IgD-negative memory B cell (primary cell): Measurements from ENCODE around the gene TMEM161B. TPM values are rescaled to one million over a fixed set of nuclear protein-coding genes. Genes with fewer than 3 reads are reported as not detected.
"Not testable (repeated sequence)": the region's sequence is repeated elsewhere in the genome, so short reads cannot be mapped to it uniquely, and the experiment has no call there.

Experiments used
- H3K27ac Mint-ChIP-seq, 3 donors: one replicate each; pipeline ENCODE4 v1.8.0; 2020 to 2022; ENCODE audit warnings: mild to moderate bottlenecking in 3 of 3, mixed read lengths in 3 of 3, moderate library complexity in 1 of 3
- H3K27me3 Mint-ChIP-seq: one replicate; pipeline ENCODE4 v1.8.0; 2021; ENCODE audit warnings: mixed read lengths
- H3K36me3 Mint-ChIP-seq: one replicate; pipeline ENCODE4 v1.8.0; 2020; ENCODE audit warnings: mild to moderate bottlenecking, mixed read lengths
- H3K4me1 Mint-ChIP-seq, 3 donors: one replicate each; pipeline ENCODE4 v1.8.0; 2020 to 2022; ENCODE audit warnings: mixed read lengths in 3 of 3, mild to moderate bottlenecking in 1 of 3
- H3K4me3 Mint-ChIP-seq, 4 donors: one replicate each; pipeline ENCODE4 v1.8.0; 2020 to 2022; ENCODE audit warnings: mild to moderate bottlenecking in 4 of 4, mixed read lengths in 4 of 4, moderate library complexity in 3 of 4
- H3K9me3 Mint-ChIP-seq, 3 donors: one replicate each; pipeline ENCODE4 v1.8.0; 2020 to 2021; ENCODE audit warnings: mixed read lengths in 3 of 3, mild to moderate bottlenecking in 1 of 3
- polyA plus RNA-seq: library from polyadenylated mRNA; unstranded; fragments of 300-500 nt; fragmentation: Illumina TruSeq; gene quantifications from one replicate; pipeline ENCODE4 v1.2.3, GENCODE V29; 2021

TMEM161B gene
- polyA plus RNA-seq, 1 donor from 2014 or later, result 8.3 TPM

- Mint-ChIP-seq H3K4me3 (no peak overlapping the region), H3K4me1 (peaks cover 19 to 22% (median 20%) of the 10 kb centered on the region in 3 donors), H3K36me3 (peaks cover 14% of the 10 kb centered on the region), H3K9me3 (peaks cover 0 to 3% (median 0%) of the 10 kb centered on the region in 3 donors), H3K27ac (no peak overlapping the region), H3K27me3 (no peaks in the 10 kb centered on the region)
Observed at GRCh38 chr5:88263349-88263748, 5.3 kb downstream of the TMEM161B start.

- no peaks in the 10 kb centered on the region for H3K27me3 Mint-ChIP-seq
- H3K4me1 Mint-ChIP-seq, result peaks cover 12 to 18% (median 14%) of the 10 kb centered on the region in 3 donors
- peaks cover 14% of the 10 kb centered on the region for H3K36me3 Mint-ChIP-seq
- H3K4me3 Mint-ChIP-seq, result no peak overlapping the region
- peaks cover 0 to 3% (median 0%) of the 10 kb centered on the region in 3 donors for H3K9me3 Mint-ChIP-seq
- no peak overlapping the region for H3K27ac Mint-ChIP-seq
Observed at GRCh38 chr5:88262116-88262515, 6.5 kb downstream of the TMEM161B start.

- peaks cover 2% of the 10 kb centered on the region for H3K36me3 Mint-ChIP-seq
- H3K27me3 Mint-ChIP-seq, result no peaks in the 10 kb centered on the region
- H3K9me3 Mint-ChIP-seq, result no peaks in the 10 kb centered on the region
- H3K4me3 Mint-ChIP-seq, result no peak overlapping the region
- H3K27ac Mint-ChIP-seq, result no peak overlapping the region
- H3K4me1 Mint-ChIP-seq, result peaks cover 11 to 15% (median 12%) of the 10 kb centered on the region in 3 donors
Observed at GRCh38 chr5:88258636-88259035, 10.0 kb downstream of the TMEM161B start.

DNA sequence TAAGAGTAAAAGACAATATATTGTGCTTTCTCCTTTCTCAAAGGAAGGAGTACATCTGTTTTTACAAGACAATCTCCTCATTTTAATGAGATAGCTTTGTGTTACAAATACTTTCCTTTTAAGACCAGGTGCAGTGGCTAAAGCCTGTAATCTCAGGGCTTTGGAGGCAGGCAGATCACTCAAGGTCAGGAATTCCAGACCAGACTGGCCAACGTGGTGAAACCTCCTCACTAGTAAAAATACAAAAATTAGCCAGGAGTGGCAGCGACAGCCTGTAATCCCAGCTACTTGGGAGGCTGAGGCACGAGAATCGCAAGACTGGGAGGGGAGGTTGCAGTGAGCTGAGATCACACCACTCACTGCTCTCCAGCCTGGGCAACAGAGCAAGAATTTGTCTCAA lies 11.8 kb downstream of the TMEM161B start:
- no peaks in the 10 kb centered on the region for H3K9me3 Mint-ChIP-seq
- H3K27me3 Mint-ChIP-seq, result no peaks in the 10 kb centered on the region
- H3K36me3 Mint-ChIP-seq, result peaks cover 9% of the 10 kb centered on the region
- no peak overlapping the region for H3K4me3 Mint-ChIP-seq
- H3K27ac Mint-ChIP-seq, result no peak overlapping the region
- H3K4me1 Mint-ChIP-seq, result peaks cover 15 to 19% (median 15%) of the 10 kb centered on the region in 3 donors

GRCh38 chr5:88256037-88256436 lies 12.6 kb downstream of the TMEM161B start:
- Mint-ChIP-seq H3K4me1 (peaks cover 12 to 23% (median 12%) of the 10 kb centered on the region in 3 donors), H3K27me3 (no peaks in the 10 kb centered on the region), H3K9me3 (no peaks in the 10 kb centered on the region), H3K4me3 (no peak overlapping the region), H3K36me3 (peaks cover 9% of the 10 kb centered on the region), H3K27ac (no peak overlapping the region)

GRCh38 chr5:88254320-88254719 lies 14.3 kb downstream of the TMEM161B start:
- Mint-ChIP-seq H3K4me1 (peaks cover 16 to 35% (median 24%) of the 10 kb centered on the region in 3 donors), H3K4me3 (no peak overlapping the region), H3K9me3 (no peaks in the 10 kb centered on the region), H3K36me3 (peaks cover 14% of the 10 kb centered on the region), H3K27ac (no peak overlapping the region), H3K27me3 (no peaks in the 10 kb centered on the region)

GRCh38 chr5:88251048-88251711 lies 17.5 kb downstream of the TMEM161B start:
- H3K9me3 Mint-ChIP-seq, result no peaks in the 10 kb centered on the region
- no peaks in the 10 kb centered on the region for H3K27me3 Mint-ChIP-seq
- H3K4me3 Mint-ChIP-seq, result no peak overlapping the region
- peaks cover 12 to 46% (median 38%) of the 10 kb centered on the region in 3 donors for H3K4me1 Mint-ChIP-seq
- peaks cover 12% of the 10 kb centered on the region for H3K36me3 Mint-ChIP-seq
- H3K27ac Mint-ChIP-seq, result no peak overlapping the region

GRCh38 chr5:88250010-88250409 lies 18.6 kb downstream of the TMEM161B start:
- H3K4me1 Mint-ChIP-seq, result peaks cover 10 to 44% (median 36%) of the 10 kb centered on the region in 3 donors
- no peaks in the 10 kb centered on the region for H3K9me3 Mint-ChIP-seq
- H3K4me3 Mint-ChIP-seq, result no peak overlapping the region
- no peaks in the 10 kb centered on the region for H3K27me3 Mint-ChIP-seq
- peaks cover 12% of the 10 kb centered on the region for H3K36me3 Mint-ChIP-seq
- H3K27ac Mint-ChIP-seq, result no peak overlapping the region

DNA sequence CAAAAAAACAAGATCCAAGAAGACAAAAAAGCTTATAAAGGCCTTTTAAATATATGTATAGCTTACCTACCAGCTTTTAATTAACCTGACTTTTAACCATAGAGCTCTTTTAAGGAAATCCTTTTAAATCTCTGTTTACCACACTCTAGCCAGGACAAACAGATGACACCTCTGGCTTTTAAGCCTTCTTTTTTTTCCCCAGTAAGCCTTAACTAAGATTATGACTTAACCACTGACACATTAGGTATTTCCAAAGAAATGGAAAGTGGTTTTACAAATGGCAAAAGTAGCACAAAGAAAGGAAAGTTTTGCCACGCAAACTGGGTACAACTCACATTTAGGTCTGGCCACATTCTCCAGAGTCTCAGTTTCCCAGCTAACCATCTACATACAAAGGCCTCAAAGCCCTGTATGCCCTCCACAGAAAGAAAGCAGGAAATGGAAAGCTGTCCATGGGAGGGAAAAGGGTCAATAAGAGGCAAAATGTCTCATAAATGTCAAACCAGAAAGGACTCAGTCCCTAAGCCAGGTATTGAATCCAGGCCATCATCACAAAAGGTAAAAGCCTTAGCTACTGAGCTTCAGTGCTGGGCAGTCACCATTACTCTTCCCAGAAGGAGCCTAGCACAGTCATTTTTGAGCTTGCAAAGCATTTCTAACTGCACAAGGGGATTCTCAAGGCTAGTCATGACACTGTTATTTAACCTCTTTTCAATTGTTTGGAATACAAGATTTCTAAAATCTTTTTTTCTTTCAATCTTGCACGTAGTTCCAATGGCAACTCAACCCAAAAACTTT lies 19.7 kb downstream of the TMEM161B start:
- H3K27me3 Mint-ChIP-seq, result no peaks in the 10 kb centered on the region
- H3K4me1 Mint-ChIP-seq, result peaks cover 14 to 51% (median 42%) of the 10 kb centered on the region in 3 donors
- H3K27ac Mint-ChIP-seq, result no peak overlapping the region
- no peaks in the 10 kb centered on the region for H3K9me3 Mint-ChIP-seq
- peaks cover 14% of the 10 kb centered on the region for H3K36me3 Mint-ChIP-seq
- H3K4me3 Mint-ChIP-seq, result no peak overlapping the region

- no peaks in the 10 kb centered on the region for H3K9me3 Mint-ChIP-seq
- H3K4me1 Mint-ChIP-seq, result peaks cover 14 to 51% (median 39%) of the 10 kb centered on the region in 3 donors
- H3K27me3 Mint-ChIP-seq, result no peaks in the 10 kb centered on the region
- H3K36me3 Mint-ChIP-seq, result peaks cover 14% of the 10 kb centered on the region
- no peak overlapping the region for H3K27ac Mint-ChIP-seq
- H3K4me3 Mint-ChIP-seq, result no peak overlapping the region
Observed at GRCh38 chr5:88248094-88248493, 20.6 kb downstream of the TMEM161B start.

DNA sequence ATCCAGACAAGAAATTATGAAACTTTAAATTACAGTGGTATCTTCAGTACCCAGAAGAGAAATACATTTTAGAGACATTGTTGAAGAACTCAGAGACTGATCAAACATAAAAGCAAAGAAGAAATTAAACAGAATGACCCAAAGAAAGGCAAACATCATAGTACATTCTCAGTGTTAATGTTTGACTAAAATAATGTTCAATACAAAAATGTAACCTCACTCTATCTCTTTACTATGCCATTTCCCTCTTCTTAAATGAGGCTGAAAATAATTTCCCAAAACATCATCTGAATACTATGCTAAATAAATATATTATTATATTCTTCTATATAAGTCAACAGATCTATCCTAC lies 22.8 kb downstream of the TMEM161B start:
- no peak overlapping the region for H3K27ac Mint-ChIP-seq
- H3K36me3 Mint-ChIP-seq, result peaks cover 8% of the 10 kb centered on the region
- no peaks in the 10 kb centered on the region for H3K9me3 Mint-ChIP-seq
- H3K27me3 Mint-ChIP-seq, result no peaks in the 10 kb centered on the region
- H3K4me3 Mint-ChIP-seq, result no peak overlapping the region
- H3K4me1 Mint-ChIP-seq, result peaks cover 15 to 51% (median 47%) of the 10 kb centered on the region in 3 donors

GRCh38 chr5:88245241-88245892 lies 23.3 kb downstream of the TMEM161B start:
- Mint-ChIP-seq H3K9me3 (no peaks in the 10 kb centered on the region), H3K27ac (no peak overlapping the region), H3K27me3 (no peaks in the 10 kb centered on the region), H3K36me3 (peaks cover 8% of the 10 kb centered on the region), H3K4me3 (no peak overlapping the region), H3K4me1 (peaks cover 15 to 48% (median 42%) of the 10 kb centered on the region in 3 donors)

DNA sequence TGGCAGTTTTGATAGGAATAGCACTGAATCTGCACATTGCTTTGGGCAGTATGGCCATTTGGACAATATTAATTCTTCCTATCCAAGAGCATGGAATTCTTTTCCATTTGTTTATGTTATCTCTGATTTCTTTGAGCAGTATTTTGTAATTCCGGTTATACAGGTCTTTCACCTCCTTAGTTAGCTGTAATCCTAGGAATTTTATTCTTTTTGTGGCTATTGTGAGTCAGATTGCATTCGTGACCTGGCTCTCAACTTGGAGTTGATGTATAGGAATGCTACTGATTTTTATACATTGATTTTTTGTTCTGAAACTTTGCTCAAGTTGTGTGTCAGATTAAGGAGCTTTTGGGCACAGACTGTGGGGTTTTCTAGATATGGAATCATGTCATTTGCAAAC lies 24.0 kb downstream of the TMEM161B start:
- peaks cover 11 to 42% (median 35%) of the 10 kb centered on the region in 3 donors for H3K4me1 Mint-ChIP-seq
- H3K9me3 Mint-ChIP-seq, result no peaks in the 10 kb centered on the region
- H3K27me3 Mint-ChIP-seq, result no peaks in the 10 kb centered on the region
- H3K27ac Mint-ChIP-seq, result no peak overlapping the region
- H3K36me3 Mint-ChIP-seq, result peaks cover 5% of the 10 kb centered on the region
- H3K4me3 Mint-ChIP-seq, result no peak overlapping the region

DNA sequence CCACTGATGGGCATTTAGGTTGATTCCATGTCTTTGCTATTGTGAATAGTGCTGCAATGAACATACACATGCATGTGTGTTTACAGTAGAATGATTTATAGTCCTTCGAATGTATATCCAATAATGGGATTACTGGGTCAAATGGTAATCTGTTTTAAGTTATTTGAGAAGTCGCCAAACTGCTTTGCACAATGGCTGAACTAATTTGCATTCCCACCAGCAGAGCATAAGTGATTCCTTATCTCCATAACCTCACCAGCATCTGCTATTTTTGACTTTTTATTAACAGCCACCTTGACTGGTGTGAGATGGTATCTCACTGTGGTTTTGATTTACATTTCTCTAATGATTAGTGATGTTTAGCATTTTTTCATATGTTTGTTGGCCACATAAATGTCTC lies 25.2 kb downstream of the TMEM161B start:
- not testable (repeated sequence) for H3K27me3 Mint-ChIP-seq, H3K36me3 Mint-ChIP-seq, H3K4me3 Mint-ChIP-seq, H3K27ac Mint-ChIP-seq, H3K9me3 Mint-ChIP-seq
- H3K4me1 Mint-ChIP-seq, result peaks cover 11 to 38% (median 37%) of the 10 kb centered on the region in 3 donors

DNA sequence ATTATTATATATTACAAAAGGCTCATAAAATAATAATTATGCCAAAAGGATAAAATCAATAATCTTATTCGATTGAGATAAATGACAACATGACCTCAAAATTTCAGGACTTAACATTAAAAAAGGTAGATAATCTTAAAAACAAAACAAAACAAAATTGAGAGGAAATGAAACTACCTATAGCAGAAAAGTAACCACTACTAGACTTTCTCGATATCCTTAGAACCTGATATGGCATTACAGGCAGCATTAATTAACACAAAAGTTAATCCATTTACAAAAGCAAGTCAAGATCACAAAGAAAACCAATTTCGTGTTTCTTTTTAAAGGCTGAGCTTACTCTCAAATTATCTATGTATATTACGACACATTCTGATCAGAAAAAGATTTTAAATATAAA lies 29.9 kb downstream of the TMEM161B start:
- Mint-ChIP-seq H3K4me1 (peaks cover 6 to 18% (median 13%) of the 10 kb centered on the region in 3 donors), H3K9me3 (no peaks in the 10 kb centered on the region), H3K4me3 (no peak overlapping the region), H3K27me3 (no peaks in the 10 kb centered on the region), H3K36me3 (peaks cover 1% of the 10 kb centered on the region), H3K27ac (no peak overlapping the region)
